Measurements from ENCODE around the gene UBE2K.
"Not testable (repeated sequence)": the region's sequence is repeated elsewhere in the genome, so short reads cannot be mapped to it uniquely, and the experiment has no call there.

Gene UBE2K

GRCh38 chr4:39731908-39732307 is 34.0 kb downstream of the UBE2K start:
- no peak for DNase-seq

GRCh38 chr4:39732728-39733127 is 34.8 kb downstream of the UBE2K start:
- no peak for DNase-seq

DNA sequence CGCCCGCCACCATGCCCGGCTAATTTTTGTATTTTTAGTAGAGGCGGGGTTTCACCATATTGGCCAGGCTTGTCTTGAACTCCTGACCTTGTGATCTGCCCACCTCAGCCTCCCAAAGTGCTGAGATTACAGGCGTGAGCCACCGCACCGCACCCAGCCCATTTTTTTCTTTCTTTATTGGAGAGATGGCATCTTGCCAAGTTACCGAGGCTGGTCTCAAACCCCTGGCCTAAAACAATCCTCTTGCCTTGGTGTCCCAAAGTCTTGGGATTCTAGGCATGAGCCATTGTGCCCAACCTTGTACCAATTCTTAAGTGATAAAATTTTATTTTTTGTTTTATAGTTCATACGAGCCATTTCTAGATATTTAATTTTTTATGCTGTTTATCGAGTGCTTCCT is 41.7 kb downstream of the UBE2K start:
- not testable (repeated sequence) for DNase-seq

GRCh38 chr4:39741401-39741800 is 43.5 kb downstream of the UBE2K start:
- DNase-seq: no peak

DNA sequence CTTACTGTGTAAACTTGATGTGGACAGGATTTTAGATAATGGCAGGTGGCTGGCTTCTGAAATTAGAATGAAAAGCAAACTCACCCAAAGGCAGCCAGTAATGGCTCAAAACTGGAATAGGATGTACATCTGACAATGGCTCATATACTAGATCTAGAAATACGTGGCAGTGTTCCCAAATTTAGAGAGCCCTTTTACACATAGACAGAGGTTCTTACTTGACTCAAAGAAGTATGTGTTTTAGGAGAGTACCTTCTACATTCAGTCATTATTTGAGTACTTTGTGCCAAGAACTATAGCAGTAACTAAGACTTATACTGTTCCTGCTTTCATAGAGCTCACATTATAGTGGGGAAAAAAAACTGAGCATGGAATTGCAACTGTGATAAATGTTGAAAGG is 48.0 kb downstream of the UBE2K start:
- no peak for DNase-seq

DNA sequence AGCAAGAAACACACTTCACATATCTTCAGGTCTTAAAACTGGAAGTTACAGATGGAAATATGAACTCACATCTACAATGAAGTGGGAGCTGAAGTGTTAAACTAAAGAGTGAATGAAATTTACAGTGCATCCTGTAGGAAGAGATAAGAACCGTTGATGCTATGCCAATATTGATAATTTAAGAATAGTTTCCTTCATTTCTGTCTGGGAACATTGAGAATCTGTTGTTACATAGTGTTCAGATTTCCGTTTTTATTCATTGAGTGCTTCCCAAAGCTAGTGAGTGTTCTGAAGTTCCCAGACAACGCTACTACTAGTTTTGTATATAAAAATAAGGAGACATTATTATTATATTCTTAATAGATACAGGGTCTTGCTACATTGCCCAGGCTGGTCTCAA is 52.3 kb downstream of the UBE2K start:
- DNase-seq: no peak

GRCh38 chr4:39754309-39754708 is 56.4 kb downstream of the UBE2K start:
- DNase-seq: no peak

DNA sequence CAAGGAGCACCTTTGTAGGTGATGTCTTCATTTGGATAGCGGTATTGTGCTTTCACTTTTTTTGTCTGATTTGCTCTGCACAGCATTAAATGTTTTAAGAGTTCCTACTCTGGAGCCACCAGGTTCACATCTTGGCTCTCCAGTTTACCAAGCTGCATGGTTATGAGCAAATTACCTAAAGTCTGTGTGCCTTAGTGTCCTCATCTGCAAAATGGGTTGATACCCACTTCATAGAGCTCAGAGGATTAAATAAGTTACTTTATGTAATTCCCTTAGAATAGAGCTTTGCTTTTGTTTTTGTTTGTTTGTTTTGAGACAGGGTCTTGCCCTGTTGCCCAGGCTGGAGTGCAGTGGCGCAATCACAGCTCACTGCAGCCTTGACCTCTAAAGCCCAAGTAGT is 58.2 kb downstream of the UBE2K start:
- DNase-seq: no peak

GRCh38 chr4:39758176-39758575 is 60.2 kb downstream of the UBE2K start:
- no peak for DNase-seq

GRCh38 chr4:39759569-39759968 is 61.6 kb downstream of the UBE2K start:
- no peak for DNase-seq

- DNase-seq: no peak
These were observed 63.2 kb downstream of the UBE2K start for GRCh38 chr4:39761005-39761667.

GRCh38 chr4:39763714-39764572 is 66.0 kb downstream of the UBE2K start:
- DNase-seq: no peak

- no peak for DNase-seq
These were observed 72.1 kb downstream of the UBE2K start for GRCh38 chr4:39770005-39770404.

DNA sequence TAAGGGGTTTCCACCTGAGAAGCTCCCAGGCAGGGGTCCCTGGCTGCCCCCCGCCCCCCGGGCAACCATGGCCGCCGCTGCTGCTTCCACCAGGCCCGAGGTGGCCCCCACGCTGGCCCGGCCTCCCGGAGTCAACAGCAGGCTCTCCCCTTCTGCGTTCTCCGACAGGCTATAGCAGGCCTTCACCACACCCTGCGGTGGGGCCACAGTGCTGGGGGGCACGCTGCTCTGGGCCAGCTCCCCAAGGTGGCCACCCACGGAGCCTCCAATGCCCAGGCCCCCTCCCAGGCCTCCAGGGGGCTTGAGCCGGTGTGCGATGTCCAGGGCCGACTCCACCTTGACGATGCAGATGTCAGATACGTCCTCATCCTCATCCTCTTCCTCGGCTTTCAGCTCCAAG is 72.5 kb downstream of the UBE2K start:
- DNase-seq: no peak

- no peak for DNase-seq
These were observed 73.2 kb downstream of the UBE2K start for GRCh38 chr4:39770969-39771724.

DNA sequence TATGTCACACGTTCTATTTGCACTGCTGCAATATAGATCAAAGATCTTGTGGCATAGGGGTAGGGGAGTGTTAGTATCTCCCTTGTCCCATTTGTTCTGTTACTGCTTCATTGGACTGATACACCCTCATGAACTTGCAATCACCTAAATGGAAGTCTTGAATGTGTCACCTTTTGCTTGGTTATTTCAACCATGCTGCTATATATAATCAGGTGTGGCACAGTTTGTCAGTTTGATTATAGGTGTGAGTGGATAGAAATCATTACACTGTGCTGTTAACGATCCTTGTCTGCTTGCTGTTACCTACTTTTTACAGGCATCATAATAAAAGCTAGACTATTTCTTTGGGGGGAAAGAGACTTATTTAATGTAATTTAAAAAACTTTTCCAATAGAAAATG is 84.1 kb downstream of the UBE2K start:
- not testable (repeated sequence) for DNase-seq

GRCh38 chr4:39785083-39785482 is 87.1 kb downstream of the UBE2K start:
- DNase-seq: no peak

GRCh38 chr4:39786838-39787237 is 88.9 kb downstream of the UBE2K start:
- no peak for DNase-seq

- no peak for DNase-seq
These were observed 94.2 kb downstream of the UBE2K start for GRCh38 chr4:39792128-39792527.

GRCh38 chr4:39792529-39792928 is 94.6 kb downstream of the UBE2K start:
- DNase-seq: no peak

- not testable (repeated sequence) for DNase-seq
These were observed 95.0 kb downstream of the UBE2K start for GRCh38 chr4:39792976-39793375.

- DNase-seq: no peak
These were observed 104.1 kb downstream of the UBE2K start for GRCh38 chr4:39802005-39802404.

- DNase-seq: no peak
These were observed 110.4 kb downstream of the UBE2K start for GRCh38 chr4:39808231-39808749.

Data from NCI-H187 (cell line).